Bronchus fibroblast of lung (primary cell): ENCODE data around the gene KCTD11. TPM values are rescaled to one million over a fixed set of nuclear protein-coding genes. Genes with fewer than 3 reads are reported as not detected.

Experiments
- total RNA-seq: library from RNA; depleted of rRNA; stranded (reverse); fragments of >200 nt; gene quantifications from 2 replicates; pipeline ENCODE4 v1.2.3, GENCODE V29; 2015

Gene KCTD11
- total RNA-seq: 7.6 and 7.9 TPM in 2 replicates

GRCh38 chr17:7351665-7352502, at the start of gene KCTD11:
Gene KCTD11 (plus strand): TSS chr17:7352162.

GRCh38 chr17:7306911-7307685, 44.9 kb upstream of the KCTD11 start, which contains the start of gene EIF5A:
Gene EIF5A (plus strand): TSS chr17:7307628. CDS start chr17:7309636, 2,008 bp downstream.

GRCh38 chr17:7314719-7315569, 37.0 kb upstream of the KCTD11 start, which contains the start of gene GPS2:
Gene GPS2 (minus strand): TSS chr17:7315360. CDS start chr17:7315052, 308 bp downstream.

GRCh38 chr17:7328840-7329373, 23.1 kb upstream of the KCTD11 start, which contains the start of gene NEURL4:
Gene NEURL4 (minus strand): TSS chr17:7329335. CDS start chr17:7329312, 23 bp downstream.

GRCh38 chr17:7336240-7337175, 15.5 kb upstream of the KCTD11 start, which contains the start of gene ACAP1:
Gene ACAP1 (plus strand): TSS chr17:7336529. CDS start chr17:7336735, 206 bp downstream.

GRCh38 chr17:7355053-7355452, 3.1 kb downstream of the KCTD11 start, which contains the start of gene TMEM95:
Gene TMEM95 (plus strand): TSS chr17:7355156. CDS start chr17:7355205, 49 bp downstream.

GRCh38 chr17:7380855-7381683, 29.1 kb downstream of the KCTD11 start, which contains the start of gene TNK1:
Gene TNK1 (plus strand): TSS chr17:7381089. CDS start chr17:7382927, 1,838 bp downstream.

GRCh38 chr17:7394452-7395191, 42.7 kb downstream of the KCTD11 start, which contains the start of gene PLSCR3:
Gene PLSCR3 (minus strand): TSS chr17:7394525. CDS start chr17:7394110, 415 bp downstream.

GRCh38 chr17:7403977-7404736, 52.2 kb downstream of the KCTD11 start, which contains the start of gene TMEM256:
Gene TMEM256 (minus strand): TSS chr17:7404097. CDS start chr17:7404084, 13 bp downstream.

Other genes with a start within 250 kb of the KCTD11 start
- gene ASGR2, start 237.3 kb upstream of the KCTD11 start, total RNA-seq: not detected in 2 replicates
- gene ASGR1, start 172.8 kb upstream of the KCTD11 start, total RNA-seq: 0.34 and 1.2 TPM in 2 replicates
- gene DLG4, start 132.3 kb upstream of the KCTD11 start, total RNA-seq: 7.9 and 8.9 TPM in 2 replicates
- gene ACADVL, start 132.2 kb upstream of the KCTD11 start, total RNA-seq: 179 and 194 TPM in 2 replicates
- 57.5 and 65.3 TPM in 2 replicates for gene DVL2, start 117.6 kb upstream of the KCTD11 start, total RNA-seq
- 41.5 and 42.4 TPM in 2 replicates for gene PHF23, start 112.7 kb upstream of the KCTD11 start, total RNA-seq
- 213 and 286 TPM in 2 replicates for gene GABARAP, start 109.7 kb upstream of the KCTD11 start, total RNA-seq
- 58.0 and 67.5 TPM in 2 replicates for gene CTDNEP1, start 100.4 kb upstream of the KCTD11 start, total RNA-seq
- 37.8 and 40.9 TPM in 2 replicates for gene ELP5, start 99.9 kb upstream of the KCTD11 start, total RNA-seq
- gene CLDN7, start 89.7 kb upstream of the KCTD11 start, total RNA-seq: 11.3 and 13.1 TPM in 2 replicates
- 0.15 and 1.0 TPM in 2 replicates for gene SLC2A4, start 70.4 kb upstream of the KCTD11 start, total RNA-seq
- 0.34 TPM in 1 of 2 replicates, not detected in the other for gene YBX2, start 57.5 kb upstream of the KCTD11 start, total RNA-seq
- gene EIF5A, start 44.5 kb upstream of the KCTD11 start, total RNA-seq: 783 and 934 TPM in 2 replicates
- gene GPS2, start 36.8 kb upstream of the KCTD11 start, total RNA-seq: 70.6 and 96.3 TPM in 2 replicates
- gene NEURL4, start 22.8 kb upstream of the KCTD11 start, total RNA-seq: 9.9 and 12.2 TPM in 2 replicates
- 0.50 and 1.2 TPM in 2 replicates for gene ACAP1, start 15.6 kb upstream of the KCTD11 start, total RNA-seq
- 0.15 TPM in 1 of 2 replicates, not detected in the other for gene TMEM95, start 3.0 kb downstream of the KCTD11 start, total RNA-seq
- gene TNK1, start 28.9 kb downstream of the KCTD11 start, total RNA-seq: under 0.01 TPM in 1 of 2 replicates, not detected in the other
- 43.9 and 45.8 TPM in 2 replicates for gene PLSCR3, start 42.4 kb downstream of the KCTD11 start, total RNA-seq
- 213 and 214 TPM in 2 replicates for gene TMEM256, start 51.9 kb downstream of the KCTD11 start, total RNA-seq
- gene NLGN2, start 55.7 kb downstream of the KCTD11 start, total RNA-seq: 9.1 and 10.3 TPM in 2 replicates
- not detected in 2 replicates for gene SPEM1, start 68.2 kb downstream of the KCTD11 start, total RNA-seq
- gene SPEM2, start 73.5 kb downstream of the KCTD11 start, total RNA-seq: not detected in 2 replicates
- gene SPEM3, start 76.7 kb downstream of the KCTD11 start, total RNA-seq: not detected in 2 replicates
- gene TMEM102, start 83.3 kb downstream of the KCTD11 start, total RNA-seq: 2.2 and 3.5 TPM in 2 replicates
- gene FGF11, start 87.3 kb downstream of the KCTD11 start, total RNA-seq: 0.30 TPM in 1 of 2 replicates, not detected in the other
- gene CHRNB1, start 92.9 kb downstream of the KCTD11 start, total RNA-seq: 2.0 and 3.6 TPM in 2 replicates
- 15.3 and 16.6 TPM in 2 replicates for gene ZBTB4, start 127.5 kb downstream of the KCTD11 start, total RNA-seq
- not detected in 2 replicates for gene SLC35G6, start 129.3 kb downstream of the KCTD11 start, total RNA-seq
- 21.5 and 22.1 TPM in 2 replicates for gene POLR2A, start 132.2 kb downstream of the KCTD11 start, total RNA-seq
- gene TNFSF12, start 196.9 kb downstream of the KCTD11 start, total RNA-seq: 21.4 and 23.6 TPM in 2 replicates
- gene TNFSF13, start 206.6 kb downstream of the KCTD11 start, total RNA-seq: 1.2 TPM in 2 replicates
- gene SENP3, start 209.8 kb downstream of the KCTD11 start, total RNA-seq: 70.2 and 87.8 TPM in 2 replicates
- 27.7 and 27.8 TPM in 2 replicates for gene CD68, start 227.5 kb downstream of the KCTD11 start, total RNA-seq
- gene MPDU1, start 231.7 kb downstream of the KCTD11 start, total RNA-seq: 243 and 251 TPM in 2 replicates
- gene SOX15, start 237.9 kb downstream of the KCTD11 start, total RNA-seq: 2.4 and 2.7 TPM in 2 replicates